AG20443 (cell line): ENCODE results near the gene PDGFC.

ENCODE experiments used
- DNase-seq: peaks from one replicate; pipeline ENCODE4 v3.0.0; 2012; ENCODE audit warnings: low spot score, mixed read lengths

The PDGFC gene

GRCh38 chr4:156746111-156746510 is 225.5 kb downstream of the PDGFC start:
- no peak for DNase-seq

DNA sequence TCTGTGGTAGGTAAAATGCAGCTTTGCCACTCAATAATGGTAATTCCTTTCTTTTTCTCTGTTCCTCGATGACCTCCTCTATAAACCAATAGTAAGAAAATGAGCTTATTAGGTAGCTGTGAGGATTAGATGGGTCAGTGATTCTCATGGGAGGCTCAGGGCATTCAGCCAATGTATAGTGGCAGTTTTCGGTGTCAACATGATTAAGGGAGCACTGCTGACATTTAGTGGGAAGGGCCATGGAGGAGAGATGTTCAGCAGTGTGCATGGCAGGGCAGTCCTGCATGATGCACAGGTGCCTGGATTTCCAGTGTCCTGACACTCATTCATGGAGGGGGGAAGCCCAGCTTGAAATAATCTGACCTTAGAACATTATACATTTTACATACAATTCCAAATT is 232.8 kb downstream of the PDGFC start:
- DNase-seq, result no peak

DNA sequence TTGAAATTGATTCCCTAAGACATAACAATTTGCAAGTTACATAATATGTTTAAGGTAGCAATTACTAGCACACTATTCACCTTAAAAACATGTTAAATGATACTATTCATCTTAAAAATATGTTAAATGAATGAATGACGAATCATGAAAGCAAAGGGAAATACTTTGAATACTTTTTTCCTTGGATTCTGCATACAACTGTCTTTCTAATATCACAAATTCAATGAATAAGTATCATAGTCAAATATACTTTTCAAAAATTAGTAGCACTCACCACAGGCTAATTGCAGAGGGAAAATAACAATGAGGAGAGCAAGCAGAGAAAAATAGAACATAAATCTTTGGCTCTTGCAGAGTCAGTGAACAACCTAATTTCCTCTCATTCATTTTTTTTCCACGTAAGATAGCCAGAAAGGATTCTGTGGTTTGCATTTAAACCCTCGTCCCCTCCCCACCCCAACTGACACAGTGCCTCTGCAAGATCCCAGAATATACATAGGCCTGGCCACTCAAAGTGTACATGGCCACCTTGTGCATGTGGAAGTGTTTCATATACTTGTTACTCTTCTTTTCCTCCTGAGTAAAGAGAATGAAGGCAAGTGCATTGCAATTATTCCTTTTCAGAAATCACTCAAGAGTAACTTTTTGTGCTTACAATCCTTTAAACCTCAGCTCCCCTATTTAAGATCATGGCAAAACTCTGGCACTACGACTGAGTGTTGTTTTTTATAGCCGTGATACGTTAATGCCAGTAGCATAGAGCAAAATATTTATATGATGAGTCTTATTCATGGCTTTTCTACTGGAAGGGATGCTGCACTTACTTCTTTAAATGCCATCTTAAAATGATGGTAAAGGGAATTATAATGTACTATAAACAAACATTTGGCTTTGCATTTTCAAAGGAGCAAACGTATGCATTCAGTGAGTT is 236.4 kb downstream of the PDGFC start:
- DNase-seq, result peak; percentile 8

DNA sequence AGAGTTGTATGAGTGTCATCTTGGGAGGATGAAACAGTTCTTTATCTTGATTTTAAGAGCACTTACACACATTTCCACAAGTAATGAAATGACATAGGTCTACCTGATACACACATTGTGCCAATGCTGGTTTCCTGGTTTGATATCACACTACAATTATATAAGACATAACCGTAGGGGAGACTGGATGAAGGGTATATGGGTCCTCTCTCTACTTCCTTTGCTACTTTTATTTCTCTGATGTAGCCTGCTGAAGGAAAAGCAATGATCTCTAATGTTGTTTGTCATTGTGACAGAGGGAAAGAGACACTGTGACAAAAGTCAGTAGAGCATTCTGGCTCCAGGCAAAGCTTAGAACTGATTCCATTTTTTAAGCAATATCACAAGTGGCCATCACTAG is 238.0 kb downstream of the PDGFC start:
- no peak for DNase-seq

- DNase-seq, result no peak
Observed at GRCh38 chr4:156732634-156733033, 239.0 kb downstream of the PDGFC start.

- no peak for DNase-seq
Observed at GRCh38 chr4:156729416-156729815, 242.2 kb downstream of the PDGFC start.

GRCh38 chr4:156725257-156725656 is 246.3 kb downstream of the PDGFC start:
- no peak for DNase-seq

GRCh38 chr4:156723951-156724668 is 247.5 kb downstream of the PDGFC start:
- no peak for DNase-seq

DNA sequence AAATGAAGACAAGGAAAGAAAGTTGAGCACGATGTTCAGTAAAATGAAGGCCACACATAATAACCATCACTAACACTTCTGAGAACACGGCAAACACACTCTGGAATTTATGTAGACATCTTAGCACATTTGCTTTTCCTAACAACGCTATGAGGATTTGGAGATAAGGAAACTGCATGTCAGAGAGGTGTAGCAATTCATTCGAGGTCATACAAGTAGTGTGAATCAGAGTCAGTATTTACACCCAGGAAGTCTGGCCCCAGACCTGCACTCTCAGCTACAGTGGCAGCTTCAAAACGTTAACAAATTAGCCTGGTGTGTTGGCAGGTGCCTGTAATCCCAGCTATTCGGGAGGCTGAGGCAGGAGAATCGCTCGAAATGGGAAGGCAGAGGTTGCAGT is 253.4 kb downstream of the PDGFC start:
- DNase-seq, result no peak

DNA sequence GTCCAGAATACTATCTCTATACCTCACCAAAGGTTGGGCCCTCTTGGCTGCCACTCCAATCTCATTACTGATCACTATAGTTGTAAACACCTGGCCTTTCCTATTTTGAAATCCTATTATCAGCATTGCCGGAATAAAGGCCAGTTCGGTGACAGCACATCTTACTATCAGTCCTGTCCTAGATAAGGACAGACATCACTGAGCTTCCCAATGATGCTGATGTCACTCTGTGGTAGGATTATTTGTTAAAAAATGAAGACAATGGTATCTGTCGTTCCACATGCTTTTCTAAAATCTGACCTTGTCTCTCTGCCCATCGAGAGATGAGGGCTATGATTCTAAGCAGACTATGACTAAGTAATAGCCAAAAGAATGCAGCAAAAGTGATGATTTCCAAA is 260.4 kb downstream of the PDGFC start:
- DNase-seq, result peak; percentile 8
